Measurements from ENCODE around the gene CYP4F22. TPM values are rescaled to one million over a fixed set of nuclear protein-coding genes. Genes with fewer than 3 reads are reported as not detected.

Gene CYP4F22
- total RNA-seq, 1 experiment from 2014 or later: 78.3 TPM

- no peaks in the 10 kb centered on the region for H3K36me3 ChIP-seq (ENCODE audit: insufficient read depth, low read length, poor library complexity, severe bottlenecking)
- H3K4me3 ChIP-seq (ENCODE audit: low read depth, low read length, poor library complexity, severe bottlenecking): no peak overlapping the region
- no TSS peak for BruUV-seq (replicated peaks)
- H3K9me3 ChIP-seq (ENCODE audit: low read depth, low read length, poor library complexity, severe bottlenecking): no peaks in the 10 kb centered on the region
- intact Hi-C loops (cut with micrococcal nuclease; ENCODE audit: unreplicated experiment): no loop called here
- H3K4me1 ChIP-seq (ENCODE audit: insufficient read depth, low read length, poor library complexity, severe bottlenecking): peaks cover 10% of the 10 kb centered on the region
- no peak overlapping the region for H3K27ac ChIP-seq (ENCODE audit: low read depth, low read length, poor library complexity, severe bottlenecking)
- H3K27me3 ChIP-seq (replicated peaks; ENCODE audit: insufficient read depth, low read depth, low read length, poor library complexity): peaks cover 6% of the 10 kb centered on the region
- CTCF ChIA-PET: no interaction called here
- no peak for DNase-seq (ENCODE audit: low spot score)
- TF ChIP-seq CTCF (conservative IDR thresholded peaks at IDR 0.05; ENCODE audit: low read depth, low read length) (no peak), EZH2 (IDR thresholded peaks at IDR 0.05; ENCODE audit: borderline replicate concordance, low read depth, low read length, poor library complexity, severe bottlenecking) (no peak)
- POLR2A ChIA-PET (ENCODE audit: low non-redundant PET): interaction anchor here (0.6 kb wide), 1 partner anchor 152 kb away, joined by 4 read pairs; no protein-coding TSS in a partner anchor
Measured at GRCh38 chr19:15563931-15564330, 55.6 kb downstream of the CYP4F22 start.

- ChIA-PET POLR2A (ENCODE audit: low non-redundant PET) (interaction anchor here (0.5 to 0.6 kb wide), 2 partner anchors 9 to 432 kb away, joined by 5 to 6 read pairs; no protein-coding TSS in a partner anchor), CTCF (interaction anchor here (0.6 kb wide), 1 partner anchor 374 kb away, joined by 3 read pairs; no protein-coding TSS in a partner anchor)
- DNase-seq (ENCODE audit: low spot score): no peak
- TF ChIP-seq EZH2 (IDR thresholded peaks at IDR 0.05; ENCODE audit: borderline replicate concordance, low read depth, low read length, poor library complexity, severe bottlenecking) (no peak), CTCF (conservative IDR thresholded peaks at IDR 0.05; ENCODE audit: low read depth, low read length) (no peak)
- Histone ChIP-seq H3K36me3 (ENCODE audit: insufficient read depth, low read length, poor library complexity, severe bottlenecking) (no peaks in the 10 kb centered on the region), H3K4me1 (ENCODE audit: insufficient read depth, low read length, poor library complexity, severe bottlenecking) (peaks cover 10% of the 10 kb centered on the region), H3K27ac (ENCODE audit: low read depth, low read length, poor library complexity, severe bottlenecking) (no peak overlapping the region), H3K4me3 (ENCODE audit: low read depth, low read length, poor library complexity, severe bottlenecking) (no peak overlapping the region), H3K9me3 (ENCODE audit: low read depth, low read length, poor library complexity, severe bottlenecking) (no peaks in the 10 kb centered on the region), H3K27me3 (replicated peaks; ENCODE audit: insufficient read depth, low read depth, low read length, poor library complexity) (peaks cover 9% of the 10 kb centered on the region)
- intact Hi-C loops (cut with micrococcal nuclease; ENCODE audit: unreplicated experiment): no loop called here
- BruUV-seq (replicated peaks): no TSS peak
Measured at GRCh38 chr19:15564534-15565168, 56.3 kb downstream of the CYP4F22 start.

GRCh38 chr19:15570420-15570819 is 62.1 kb downstream of the CYP4F22 start:
- ChIA-PET POLR2A (ENCODE audit: low non-redundant PET) (interaction anchor here (0.6 kb wide), 1 partner anchor 553 kb away, joined by 5 read pairs; no protein-coding TSS in a partner anchor), CTCF (no interaction called here)
- H3K27me3 ChIP-seq (replicated peaks; ENCODE audit: insufficient read depth, low read depth, low read length, poor library complexity): peaks cover 9% of the 10 kb centered on the region
- no peak overlapping the region for H3K27ac ChIP-seq (ENCODE audit: low read depth, low read length, poor library complexity, severe bottlenecking)
- DNase-seq (ENCODE audit: low spot score): no peak
- H3K9me3 ChIP-seq (ENCODE audit: low read depth, low read length, poor library complexity, severe bottlenecking): no peaks in the 10 kb centered on the region
- intact Hi-C loops (cut with micrococcal nuclease; ENCODE audit: unreplicated experiment): no loop called here
- BruUV-seq (replicated peaks): no TSS peak
- no peaks in the 10 kb centered on the region for H3K36me3 ChIP-seq (ENCODE audit: insufficient read depth, low read length, poor library complexity, severe bottlenecking)
- no peak overlapping the region for H3K4me3 ChIP-seq (ENCODE audit: low read depth, low read length, poor library complexity, severe bottlenecking)
- no peaks in the 10 kb centered on the region for H3K4me1 ChIP-seq (ENCODE audit: insufficient read depth, low read length, poor library complexity, severe bottlenecking)
- TF ChIP-seq EZH2 (IDR thresholded peaks at IDR 0.05; ENCODE audit: borderline replicate concordance, low read depth, low read length, poor library complexity, severe bottlenecking): no peak
- TF ChIP-seq CTCF (conservative IDR thresholded peaks at IDR 0.05; ENCODE audit: low read depth, low read length): no peak
